Astrocyte (in vitro differentiated cells and primary cell): Measurements from ENCODE around the gene SSH2. TPM values are rescaled to one million over a fixed set of nuclear protein-coding genes. Genes with fewer than 3 reads are reported as not detected.
A peak's percentile ranks its signal among the peaks of the same experiment; 100 is the strongest.

Experiments
- DNase-seq: peaks from one replicate; pipeline ENCODE4 v3.0.0-alpha.2; 2010; ENCODE audit warnings: low read depth
- FAIRE-seq: peaks from 2 replicates; lab custom pipeline; 2011; peaks lifted over from hg19 to GRCh38; lab: Jason Lieb, UNC
- H2AFZ ChIP-seq: 2 replicates; pipeline ENCODE4 v1.6.0; 2012; ENCODE audit warnings: low read depth, low read length, inconsistent platforms
- H3K27ac ChIP-seq: 2 replicates; pipeline ENCODE4 v1.5.1; 2011; ENCODE audit warnings: low read depth, low read length, inconsistent platforms
- H3K27me3 ChIP-seq: 2 replicates; pipeline ENCODE4 v1.6.0; 2011; ENCODE audit warnings: low read length, inconsistent platforms; ENCODE audit not compliant: insufficient read depth
- H3K36me3 ChIP-seq: 2 replicates; pipeline ENCODE4 v1.5.1; 2011; ENCODE audit warnings: low read length, inconsistent platforms; ENCODE audit not compliant: insufficient read depth
- H3K4me1 ChIP-seq: 2 replicates; pipeline ENCODE4 v1.5.1; 2011; ENCODE audit warnings: low read length, inconsistent platforms; ENCODE audit not compliant: insufficient read depth
- H3K4me2 ChIP-seq: 2 replicates; pipeline ENCODE4 v1.6.0; 2012; ENCODE audit warnings: low read length, inconsistent platforms
- H3K4me3 ChIP-seq: 2 replicates; pipeline ENCODE4 v1.5.1; 2011; ENCODE audit warnings: low read depth, mild to moderate bottlenecking, low read length, inconsistent platforms; ENCODE audit not compliant: insufficient read depth
- H3K79me2 ChIP-seq: 2 replicates; pipeline ENCODE4 v1.6.0; 2012; ENCODE audit warnings: mild to moderate bottlenecking, low read length, inconsistent platforms; ENCODE audit not compliant: insufficient read depth
- H3K9ac ChIP-seq: 2 replicates; pipeline ENCODE4 v1.6.0; 2012; ENCODE audit warnings: mild to moderate bottlenecking, low read length, inconsistent platforms
- H3K9me3 ChIP-seq: 2 replicates; pipeline ENCODE4 v1.5.1; 2012; ENCODE audit warnings: low read depth, mild to moderate bottlenecking, low read length, inconsistent platforms; ENCODE audit not compliant: insufficient read depth
- H4K20me1 ChIP-seq: 2 replicates; pipeline ENCODE4 v1.6.0; 2012; ENCODE audit warnings: low read length, inconsistent platforms; ENCODE audit not compliant: insufficient read depth
- H3K27ac Mint-ChIP-seq: one replicate; pipeline ENCODE4 v1.8.0; 2021; ENCODE audit warnings: mild to moderate bottlenecking, mixed read lengths; ENCODE audit not compliant: unreplicated experiment
- H3K27me3 Mint-ChIP-seq: one replicate; pipeline ENCODE4 v1.8.0; 2021; ENCODE audit warnings: low read depth, mixed read lengths; ENCODE audit not compliant: unreplicated experiment
- H3K36me3 Mint-ChIP-seq: one replicate; pipeline ENCODE4 v1.8.0; 2021; ENCODE audit warnings: low read depth, mixed read lengths; ENCODE audit not compliant: unreplicated experiment
- H3K4me1 Mint-ChIP-seq: one replicate; pipeline ENCODE4 v1.8.0; 2021; ENCODE audit warnings: low read depth, mixed read lengths; ENCODE audit not compliant: unreplicated experiment
- H3K4me3 Mint-ChIP-seq: one replicate; pipeline ENCODE4 v1.8.0; 2021; ENCODE audit warnings: mild to moderate bottlenecking, moderate library complexity, mixed read lengths; ENCODE audit not compliant: unreplicated experiment
- H3K9me3 Mint-ChIP-seq: one replicate; pipeline ENCODE4 v1.8.0; 2021; ENCODE audit warnings: mild to moderate bottlenecking, mixed read lengths; ENCODE audit not compliant: unreplicated experiment
- CTCF ChIP-seq: IDR thresholded peaks from 2 replicates; pipeline ENCODE4 v1.5.1; 2011; ENCODE audit warnings: low read depth, mild to moderate bottlenecking, inconsistent platforms, low read length, moderate library complexity; ENCODE audit not compliant: insufficient read depth
- EZH2 ChIP-seq: IDR thresholded peaks from 2 replicates; pipeline ENCODE4 v1.6.1; 2012; ENCODE audit warnings: mild to moderate bottlenecking, low read length, inconsistent platforms; ENCODE audit not compliant: insufficient read depth
- total RNA-seq: library from RNA; stranded (reverse); gene quantifications from 2 replicates; pipeline ENCODE4 v1.2.1, GENCODE V29; 2021

The SSH2 gene
- total RNA-seq, 1 donor from 2014 or later = 31.1 TPM

- Histone ChIP-seq H3K79me2 (peaks cover 75% of the 10 kb centered on the region), H3K4me2 (no peak overlapping the region), H3K9ac (no peak overlapping the region), H3K9me3 (peaks cover 9% of the 10 kb centered on the region), H2AFZ (no peak overlapping the region), H4K20me1 (peaks cover 29% of the 10 kb centered on the region), H3K27ac (no peak overlapping the region), H3K4me1 (no peaks in the 10 kb centered on the region), H3K4me3 (no peak overlapping the region), H3K36me3 (no peaks in the 10 kb centered on the region), H3K27me3 (no peaks in the 10 kb centered on the region)
- H3K9me3 Mint-ChIP-seq = peaks cover 8% of the 10 kb centered on the region
- peak overlapping the region; percentile 12 for H3K27ac Mint-ChIP-seq
- DNase-seq (peak; percentile 49), FAIRE-seq (no peak)
- H3K36me3 Mint-ChIP-seq = peaks cover 5% of the 10 kb centered on the region
- TF ChIP-seq CTCF (no peak), EZH2 (no peak)
- H3K4me3 Mint-ChIP-seq = no peak overlapping the region
- H3K27me3 Mint-ChIP-seq = no peaks in the 10 kb centered on the region
- H3K4me1 Mint-ChIP-seq = peaks cover 7% of the 10 kb centered on the region
Measured at GRCh38 chr17:29909236-29910003, 20.6 kb downstream of the SSH2 start.

DNA sequence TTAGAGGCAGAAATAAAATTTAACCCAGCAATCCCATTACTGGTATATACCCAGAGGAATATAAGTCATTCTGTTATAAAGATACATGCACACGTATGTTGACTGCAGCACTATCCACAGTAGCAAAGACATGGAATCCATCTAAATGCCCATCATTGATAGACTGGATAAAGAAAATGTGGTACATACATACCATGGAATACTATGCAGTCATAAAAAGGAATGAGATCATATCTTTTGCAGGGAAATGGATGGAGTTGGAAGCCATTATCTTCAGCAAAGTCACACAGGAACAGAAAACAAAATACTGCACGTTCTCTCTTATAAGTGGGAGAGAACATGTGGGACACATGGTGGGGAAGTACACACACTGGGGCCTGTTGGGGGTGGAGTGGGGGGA, 23.1 kb downstream of the SSH2 start:
- no peak overlapping the region for H3K4me3 ChIP-seq
- H3K36me3 ChIP-seq = no peaks in the 10 kb centered on the region
- Mint-ChIP-seq H3K4me3 (no peak overlapping the region), H3K27me3 (no peaks in the 10 kb centered on the region), H3K27ac (no peak overlapping the region), H3K9me3 (peaks cover 12% of the 10 kb centered on the region), H3K36me3 (peaks cover 8% of the 10 kb centered on the region), H3K4me1 (peaks cover 6% of the 10 kb centered on the region)
- H3K4me2 ChIP-seq = no peak overlapping the region
- H3K4me1 ChIP-seq = no peaks in the 10 kb centered on the region
- peaks cover 85% of the 10 kb centered on the region for H3K79me2 ChIP-seq
- H3K27me3 ChIP-seq = no peaks in the 10 kb centered on the region
- no peak overlapping the region for H3K27ac ChIP-seq
- TF ChIP-seq EZH2 (no peak), CTCF (no peak)
- peaks cover 9% of the 10 kb centered on the region for H3K9me3 ChIP-seq
- no peak for FAIRE-seq
- DNase-seq = no peak
- H3K9ac ChIP-seq = no peak overlapping the region
- H4K20me1 ChIP-seq = peaks cover 31% of the 10 kb centered on the region
- H2AFZ ChIP-seq = no peak overlapping the region

- no peak overlapping the region for H3K4me2 ChIP-seq
Measured at GRCh38 chr17:29905879-29906167, 24.2 kb downstream of the SSH2 start.

More at GRCh38 chr17:29905879-29906167, 24.2 kb downstream of the SSH2 start:
- H3K36me3 ChIP-seq = no peaks in the 10 kb centered on the region
- FAIRE-seq (no peak), DNase-seq (no peak)
- H3K9me3 ChIP-seq = peaks cover 9% of the 10 kb centered on the region
- Mint-ChIP-seq H3K27ac (no peak overlapping the region), H3K4me1 (peaks cover 2% of the 10 kb centered on the region), H3K36me3 (peaks cover 8% of the 10 kb centered on the region), H3K27me3 (no peaks in the 10 kb centered on the region), H3K4me3 (no peak overlapping the region), H3K9me3 (peaks cover 12% of the 10 kb centered on the region)
- no peak overlapping the region for H2AFZ ChIP-seq
- H3K79me2 ChIP-seq = peaks cover 92% of the 10 kb centered on the region
- no peak overlapping the region for H3K4me3 ChIP-seq
- no peaks in the 10 kb centered on the region for H3K27me3 ChIP-seq
- H3K4me1 ChIP-seq = no peaks in the 10 kb centered on the region
- H4K20me1 ChIP-seq = peaks cover 38% of the 10 kb centered on the region
- H3K9ac ChIP-seq = no peak overlapping the region
- H3K27ac ChIP-seq = no peak overlapping the region
- TF ChIP-seq CTCF = no peak
- TF ChIP-seq EZH2 = no peak
